Effector memory CD8-positive, alpha-beta T cell (primary cell): Measurements from ENCODE around the gene CBR1.

ENCODE experiments used
- ATAC-seq: fragments of 150-1000 bp; cut with Tn5 transposase; replicated peaks from 2 replicates; pipeline ENCODE4 v1.10.0; 2021; ENCODE audit warnings: mild to moderate bottlenecking, moderate library complexity
- DNase-seq, 3 experiments: peaks; one replicate each; pipeline ENCODE4 v3.0.0; 2021
- H3K27ac Mint-ChIP-seq, 2 donors: one replicate each; pipeline ENCODE4 v1.8.0; 2022; ENCODE audit warnings: mild to moderate bottlenecking in 2 of 2, mixed read lengths in 2 of 2, moderate library complexity in 2 of 2
- H3K27me3 Mint-ChIP-seq, 2 donors: one replicate each; pipeline ENCODE4 v1.8.0; 2022; ENCODE audit warnings: mixed read lengths in 2 of 2
- H3K36me3 Mint-ChIP-seq: one replicate; pipeline ENCODE4 v1.8.0; 2022; ENCODE audit warnings: mild to moderate bottlenecking, moderate library complexity, mixed read lengths; ENCODE audit not compliant: insufficient read depth
- H3K4me1 Mint-ChIP-seq, 2 donors: one replicate each; pipeline ENCODE4 v1.8.0; 2022; ENCODE audit warnings: low read depth in 2 of 2, mixed read lengths in 2 of 2
- H3K4me3 Mint-ChIP-seq, 2 donors: one replicate each; pipeline ENCODE4 v1.8.0; 2022; ENCODE audit warnings: mild to moderate bottlenecking in 2 of 2, mixed read lengths in 2 of 2, moderate library complexity in 2 of 2
- H3K9me3 Mint-ChIP-seq, 2 donors: one replicate each; pipeline ENCODE4 v1.8.0; 2022; ENCODE audit warnings: mixed read lengths in 2 of 2

The CBR1 gene

DNA sequence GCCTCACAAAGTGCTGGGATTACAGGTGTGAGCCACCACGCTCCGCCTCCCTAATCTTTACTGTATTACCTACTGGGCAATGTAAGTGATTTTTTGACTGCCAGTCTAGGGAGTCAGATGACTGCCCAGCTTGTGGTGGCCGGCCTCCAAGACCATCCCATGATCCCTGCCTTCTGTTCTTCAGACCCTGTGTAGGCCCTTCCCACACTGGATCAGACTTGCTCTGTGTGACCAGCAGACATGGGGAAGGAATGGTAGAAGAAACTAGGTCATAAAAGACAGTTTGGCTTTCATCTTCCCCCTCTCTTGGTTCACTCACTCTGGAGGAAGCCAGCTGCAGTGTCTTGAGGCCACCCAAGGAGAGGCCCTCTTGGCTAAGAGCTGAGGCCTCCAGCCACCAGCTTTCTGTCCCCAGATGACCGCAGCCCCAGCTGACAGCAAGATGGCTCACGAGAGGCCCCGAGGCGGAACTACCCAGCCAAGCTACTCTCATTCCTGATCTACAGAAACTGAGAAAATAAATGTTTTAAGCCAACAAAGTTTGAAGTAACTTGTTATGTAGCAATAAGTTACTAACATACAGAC, 50.6 kb downstream of the CBR1 start:
- Mint-ChIP-seq H3K27ac (no peak overlapping the region), H3K27me3 (no peaks in the 10 kb centered on the region), H3K9me3 (no peaks in the 10 kb centered on the region), H3K4me3 (no peak overlapping the region), H3K4me1 (peaks cover 0 to 3% of the 10 kb centered on the region in 2 donors), H3K36me3 (no peaks in the 10 kb centered on the region)
- no peak for ATAC-seq
- DNase-seq = no peak
